IMR-90 (cell line): ENCODE measurements around the gene TOB2. TPM values are rescaled to one million over a fixed set of nuclear protein-coding genes. Genes with fewer than 3 reads are reported as not detected.

Source experiments
- ATAC-seq: fragments of 200-7000 bp; cut with Tn5 transposase; 2 replicates; pipeline ENCODE4 v1.9.1; 2020; ENCODE audit warnings: low read depth, mild to moderate bottlenecking, moderate library complexity
- BruUV-seq: library from RNA; stranded (reverse); fragments of 400-500 nt; replicated peaks from 2 replicates; lab custom pipeline; 2021; lab: Mats Ljungman, UMichigan
- CTCF ChIA-PET: fragments of 300-600 bp; formaldehyde crosslinking; extraction: SDS; loops from one replicate; lab custom pipeline; 2021; ENCODE audit warnings: antibody characterized with exemption; lab: Yijun Ruan, JAX
- POLR2A ChIA-PET: fragments of 300-600 bp; sonication (Branson Sonifier 250); formaldehyde crosslinking; loops from one replicate; lab custom pipeline; 2022; ENCODE audit warnings: antibody characterized with exemption; ENCODE audit not compliant: unreplicated experiment; lab: Charles Lee
- DNase-seq: peaks from one replicate; pipeline ENCODE4 v3.0.0; 2013
- H2AFZ ChIP-seq: replicated peaks from 2 replicates; pipeline ENCODE3; 2013; ENCODE audit warnings: low read length, mild to moderate bottlenecking; ENCODE audit not compliant: poor library complexity
- H2AK5ac ChIP-seq: 2 replicates; pipeline ENCODE4 v1.6.1; 2013; ENCODE audit warnings: low read depth, low read length, inconsistent platforms
- H2AK9ac ChIP-seq: replicated peaks from 2 replicates; pipeline ENCODE3; 2013; ENCODE audit warnings: mild to moderate bottlenecking, low read depth, low read length, moderate library complexity; ENCODE audit not compliant: poor library complexity
- H2BK120ac ChIP-seq: 2 replicates; pipeline ENCODE4 v1.6.1; 2013; ENCODE audit warnings: low read depth, low read length, inconsistent platforms
- H2BK15ac ChIP-seq: 3 replicates; pipeline ENCODE4 v1.6.1; 2013; ENCODE audit warnings: low read depth, low read length, inconsistent platforms
- H2BK20ac ChIP-seq: 2 replicates; pipeline ENCODE4 v1.6.1; 2013; ENCODE audit warnings: low read depth, mild to moderate bottlenecking, inconsistent platforms, low read length, moderate library complexity
- H2BK5ac ChIP-seq: 2 replicates; pipeline ENCODE4 v1.6.1; 2013; ENCODE audit warnings: mild to moderate bottlenecking, low read depth, low read length, inconsistent platforms; ENCODE audit not compliant: poor library complexity, severe bottlenecking
- H3K14ac ChIP-seq: replicated peaks from 2 replicates; pipeline ENCODE4 v1.6.1; 2013; ENCODE audit warnings: low read depth, low read length, inconsistent platforms
- H3K18ac ChIP-seq: 2 replicates; pipeline ENCODE4 v1.6.1; 2013; ENCODE audit warnings: low read depth, low read length, control low read depth
- H3K23ac ChIP-seq: 2 replicates; pipeline ENCODE4 v1.6.1; 2013; ENCODE audit warnings: low read depth, low read length, inconsistent platforms
- H3K27ac ChIP-seq: 2 replicates; pipeline ENCODE4 v1.5.1; 2013; ENCODE audit warnings: mild to moderate bottlenecking, control low read depth, low read length; ENCODE audit not compliant: insufficient read depth
- H3K27me3 ChIP-seq: 2 replicates; pipeline ENCODE4 v1.6.1; 2013; ENCODE audit warnings: low read length; ENCODE audit not compliant: control insufficient read depth, insufficient read depth
- H3K36me3 ChIP-seq: 2 replicates; pipeline ENCODE4 v1.6.1; 2013; ENCODE audit warnings: low read length, mixed read lengths; ENCODE audit not compliant: control insufficient read depth, insufficient read depth
- H3K4ac ChIP-seq: 2 replicates; pipeline ENCODE4 v1.6.1; 2013; ENCODE audit warnings: low read depth, low read length, inconsistent platforms
- H3K4me1 ChIP-seq: 2 replicates; pipeline ENCODE4 v1.6.1; 2013; ENCODE audit warnings: low read length, mixed read lengths; ENCODE audit not compliant: control insufficient read depth, insufficient read depth
- H3K4me2 ChIP-seq: 2 replicates; pipeline ENCODE4 v1.6.1; 2013; ENCODE audit warnings: low read depth, mild to moderate bottlenecking, control low read depth, low read length, moderate library complexity
- H3K4me3 ChIP-seq: 2 replicates; pipeline ENCODE4 v1.5.1; 2013; ENCODE audit warnings: low read depth, mild to moderate bottlenecking, control low read depth, low read length, moderate library complexity; ENCODE audit not compliant: insufficient read depth
- H3K56ac ChIP-seq: 2 replicates; pipeline ENCODE4 v1.6.1; 2013; ENCODE audit warnings: low read length, inconsistent platforms; ENCODE audit not compliant: insufficient read depth; ENCODE audit errors: extremely low read depth
- H3K79me1 ChIP-seq, 2 experiments: 2 replicates each; pipeline ENCODE4 v1.6.1; 2013; ENCODE audit warnings: low read length in 2 of 2, inconsistent platforms in 1 of 2, low read depth in 1 of 2
- H3K9ac ChIP-seq: 2 replicates; pipeline ENCODE4 v1.6.1; 2013; ENCODE audit warnings: low read depth, low read length, control low read depth
- H3K9me1 ChIP-seq: 2 replicates; pipeline ENCODE4 v1.6.1; 2013; ENCODE audit warnings: low read length, inconsistent platforms; ENCODE audit not compliant: insufficient read depth
- H3K9me3 ChIP-seq: 2 replicates; pipeline ENCODE4 v1.6.1; 2013; ENCODE audit warnings: low read length; ENCODE audit not compliant: control insufficient read depth, insufficient read depth
- H4K20me1 ChIP-seq: 2 replicates; pipeline ENCODE4 v1.6.1; 2013; ENCODE audit warnings: low read length, inconsistent platforms; ENCODE audit not compliant: insufficient read depth
- H4K5ac ChIP-seq: 2 replicates; pipeline ENCODE4 v1.6.1; 2013; ENCODE audit warnings: mild to moderate bottlenecking, low read depth, low read length, control low read depth
- H4K8ac ChIP-seq, 2 experiments: 2 replicates each; pipeline ENCODE4 v1.6.1; 2013; ENCODE audit warnings: low read depth in 2 of 2, low read length in 2 of 2, control low read depth in 1 of 2, inconsistent platforms in 1 of 2
- H4K91ac ChIP-seq: 2 replicates; pipeline ENCODE4 v1.6.1; 2013; ENCODE audit warnings: low read depth, low read length, inconsistent platforms; ENCODE audit not compliant: insufficient read depth
- BHLHE40 ChIP-seq: fragments of 150-350 bp; IDR thresholded peaks from 2 replicates; pipeline ENCODE4 v1.6.1; 2016; ENCODE audit warnings: mild to moderate bottlenecking, low read depth, low read length
- CEBPB ChIP-seq: IDR thresholded peaks from 2 replicates; pipeline ENCODE4 v1.6.1; 2012; ENCODE audit warnings: low read depth, low read length, improper control_type of control experiment
- CTCF ChIP-seq: conservative IDR thresholded peaks from 2 replicates; pipeline ENCODE4 v1.5.1; 2012; ENCODE audit warnings: mild to moderate bottlenecking, low read depth, low read length, improper control_type of control experiment
- ELK1 ChIP-seq: fragments of 150-350 bp; IDR thresholded peaks from 2 replicates; pipeline ENCODE4 v1.6.1; 2016; ENCODE audit warnings: low read depth, mild to moderate bottlenecking, low read length, moderate library complexity, borderline replicate concordance
- MAFK ChIP-seq: IDR thresholded peaks from 2 replicates; pipeline ENCODE4 v1.6.1; 2012; ENCODE audit warnings: low read depth, low read length, improper control_type of control experiment
- MAZ ChIP-seq: IDR thresholded peaks from 2 replicates; pipeline ENCODE4 v1.6.1; 2012; ENCODE audit warnings: low read depth, mild to moderate bottlenecking, low read length, improper control_type of control experiment, moderate library complexity, borderline replicate concordance
- NFE2L2 ChIP-seq: fragments of 150-350 bp; IDR thresholded peaks from 2 replicates; pipeline ENCODE4 v1.6.1; 2016; ENCODE audit warnings: low read depth, mild to moderate bottlenecking, low read length
- RFX5 ChIP-seq: IDR thresholded peaks from 2 replicates; pipeline ENCODE4 v1.8.0; 2012; ENCODE audit warnings: low read depth, mild to moderate bottlenecking, low read length, moderate library complexity
- SMC3 ChIP-seq: fragments of 150-350 bp; IDR thresholded peaks from 2 replicates; pipeline ENCODE4 v1.6.1; 2016; ENCODE audit warnings: low read depth, mild to moderate bottlenecking, antibody characterized with exemption, low read length, moderate library complexity
- WGBS, 2 experiments: methylation state at CpG; one replicate each; pipeline versions ENCODE4 v1.1.5 to v1.1.7; 2013; ENCODE audit warnings: missing lambda C conversion rate in 2 of 2; ENCODE audit not compliant: insufficient read length in 1 of 2; ENCODE audit errors: extremely low coverage in 2 of 2; 5-methylcytosine and 5-hydroxymethylcytosine counted together
- dilution Hi-C: fragments of 300-500 bp; cut with HindIII; formaldehyde crosslinking; loops from one replicate; pipeline ENCODE4 v1.14.3; 2018; ENCODE audit warnings: low sequenced_read_pairs; ENCODE audit not compliant: unreplicated experiment
- in situ Hi-C: fragments of 300-500 bp; cut with MboI; formaldehyde crosslinking; loops from 3 replicates; pipeline ENCODE4 v1.14.3; 2019; ENCODE audit warnings: low sequenced_read_pairs, inconsistent platforms, mixed read lengths
- intact Hi-C: fragments of 100-400 bp; cut with micrococcal nuclease; formaldehyde crosslinking; loops from 2 replicates; pipeline ENCODE4 v1.10.0; 2022
- polyA plus RNA-seq, 3 experiments: library from polyadenylated mRNA; depleted of rRNA; stranded (reverse); fragments of >200 nt; gene quantifications; 2 replicates each; pipeline ENCODE4 v1.2.3, GENCODE V29; 2012; ENCODE audit warnings: low replicate concordance in 1 of 3
- total RNA-seq: library from RNA; depleted of rRNA; stranded (reverse); fragments of >200 nt; gene quantifications from 2 replicates; pipeline ENCODE4 v1.2.3, GENCODE V29; 2012
- TF ChIP-seq, protein P1 (sequence below): fragments of 150-350 bp; IDR thresholded peaks from 2 replicates; pipeline ENCODE4 v1.6.1; 2017; ENCODE audit warnings: mild to moderate bottlenecking, antibody characterized with exemption, low read length, low read depth

Gene TOB2
- total and polyA plus RNA-seq, 2 of the 4 experiments (the other 2 are of a cell fraction) = 17.4 to 23.3 TPM

DNA sequence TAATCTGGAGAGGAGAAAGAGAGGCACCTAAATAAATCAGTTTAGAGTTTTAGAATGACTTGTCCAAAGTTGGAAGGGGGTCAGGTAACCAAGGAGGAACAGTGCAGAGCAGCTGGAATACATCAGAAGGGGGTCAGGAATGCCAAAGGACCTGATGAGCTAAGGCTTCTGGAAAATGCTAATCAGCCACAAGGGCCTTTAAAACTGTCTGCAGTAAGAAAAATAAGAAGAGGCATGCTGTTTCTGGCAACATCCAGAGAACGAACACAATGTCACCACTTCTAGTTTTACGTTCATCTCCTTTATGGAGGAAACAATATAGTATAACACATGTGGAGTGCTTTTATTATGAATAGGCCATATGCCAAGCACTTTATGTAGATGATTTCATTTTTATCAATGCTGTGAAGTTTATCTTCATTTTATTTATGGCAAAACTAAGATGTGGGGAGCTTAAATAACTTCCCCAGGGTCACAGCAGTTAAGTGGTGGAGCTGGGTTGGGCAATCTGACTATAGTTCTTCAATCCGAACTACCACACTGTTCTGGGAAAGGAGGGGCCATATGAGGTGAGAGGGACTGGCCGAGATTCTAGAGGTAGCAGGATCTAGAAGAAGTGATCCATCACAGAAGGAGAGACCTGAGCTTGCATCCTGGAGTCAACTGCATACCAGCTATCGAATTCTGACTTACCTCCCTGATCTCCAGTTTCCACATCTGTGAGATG, 44.9 kb upstream of the TOB2 start (continued):
- no peak for TF ChIP-seq SMC3

GRCh38 chr22:41488596-41489385, 42.2 kb upstream of the TOB2 start:
- Histone ChIP-seq H3K56ac (no peak overlapping the region), H3K9ac (no peak overlapping the region), H3K4me1 (peaks cover 11% of the 10 kb centered on the region; the same call in 1 of the 2 replicates), H2AFZ (no peak overlapping the region), H3K14ac (no peak overlapping the region), H4K8ac (no peak overlapping the region), H2BK120ac (no peak overlapping the region), H3K27ac (no peak overlapping the region), H2AK9ac (no peak overlapping the region), H2BK15ac (no peak overlapping the region), H3K18ac (no peak overlapping the region), H2AK5ac (no peak overlapping the region), H3K27me3 (no peaks in the 10 kb centered on the region), H4K91ac (no peak overlapping the region), H3K36me3 (no peaks in the 10 kb centered on the region; the same call in 1 of the 2 replicates), H3K4me2 (no peak overlapping the region), H3K9me3 (no peaks in the 10 kb centered on the region), H2BK20ac (no peak overlapping the region), H3K9me1 (peaks cover 6% of the 10 kb centered on the region), H3K4ac (no peak overlapping the region), H3K4me3 (no peak overlapping the region), H3K79me1 (peaks cover 29 to 83% of the 10 kb centered on the region in 2 experiments), H4K20me1 (peaks cover 52% of the 10 kb centered on the region), H2BK5ac (no peak overlapping the region), H3K23ac (no peak overlapping the region), H4K5ac (no peak overlapping the region)
- no TSS peak for BruUV-seq
- in situ Hi-C loops = no loop called here
- CTCF ChIA-PET = no interaction called here
- dilution Hi-C loops = no loop called here
- DNase-seq = no peak
- intact Hi-C loops = no loop called here
- ATAC-seq = no peak
- no CpG with 5 or more reads among the region's 3 CpGs for WGBS, 2 experiments
- POLR2A ChIA-PET = no interaction called here
- TF ChIP-seq CEBPB (no peak), RFX5 (no peak), BHLHE40 (no peak), ELK1 (no peak), NFE2L2 (no peak), MAFK (no peak), MAZ (no peak), CTCF (no peak), SMC3 (no peak)
- TF ChIP-seq, protein P1, sequence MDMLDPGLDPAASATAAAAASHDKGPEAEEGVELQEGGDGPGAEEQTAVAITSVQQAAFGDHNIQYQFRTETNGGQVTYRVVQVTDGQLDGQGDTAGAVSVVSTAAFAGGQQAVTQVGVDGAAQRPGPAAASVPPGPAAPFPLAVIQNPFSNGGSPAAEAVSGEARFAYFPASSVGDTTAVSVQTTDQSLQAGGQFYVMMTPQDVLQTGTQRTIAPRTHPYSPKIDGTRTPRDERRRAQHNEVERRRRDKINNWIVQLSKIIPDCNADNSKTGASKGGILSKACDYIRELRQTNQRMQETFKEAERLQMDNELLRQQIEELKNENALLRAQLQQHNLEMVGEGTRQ = no peak
